Erythroblast (primary cell): ENCODE data around the gene ANGPTL4.

ENCODE experiments used
- GATA1 ChIP-seq: IDR thresholded peaks from 2 replicates; pipeline ENCODE4 v1.6.1; 2011; ENCODE audit warnings: low read depth, mild to moderate bottlenecking, control low read depth, low read length, moderate library complexity
- POLR2A ChIP-seq: IDR thresholded peaks from 2 replicates; pipeline ENCODE4 v1.6.1; 2011; ENCODE audit warnings: mild to moderate bottlenecking, low read length

GRCh38 chr19:8336072-8336569 lies 27.8 kb upstream of the ANGPTL4 start:
- TF ChIP-seq POLR2A = no peak
- TF ChIP-seq GATA1 = no peak
